CD4-positive, alpha-beta T cell (primary cell): Measurements from ENCODE around the gene ZRANB3. TPM values are rescaled to one million over a fixed set of nuclear protein-coding genes. Genes with fewer than 3 reads are reported as not detected.

ENCODE experiments used
- ATAC-seq: fragments of 200-7000 bp; cut with Tn5 transposase; one replicate; pipeline ENCODE4 v1.10.0; 2022; ENCODE audit warnings: mild to moderate bottlenecking; ENCODE audit not compliant: poor library complexity
- CTCF ChIA-PET: fragments of 350-600 bp; sonication (Branson Sonifier 250); formaldehyde crosslinking; loops from one replicate; lab custom pipeline; 2021; ENCODE audit warnings: antibody characterized with exemption, inconsistent platforms; lab: Charles Lee
- POLR2A ChIA-PET: fragments of 350-600 bp; sonication (Branson Sonifier 250); formaldehyde crosslinking; loops from one replicate; lab custom pipeline; 2021; ENCODE audit warnings: antibody characterized with exemption, inconsistent platforms; lab: Charles Lee
- DNase-seq, 14 experiments: peaks; one replicate each; pipeline ENCODE4 v3.0.0-alpha.2; 2013 to 2020; ENCODE audit warnings: mixed read lengths in 2 of 14
- H3K27ac ChIP-seq, 2 donors: one replicate each; pipeline versions ENCODE4 v1.5.1 to v1.7.0; 2013; ENCODE audit warnings: low read length in 2 of 2, low read depth in 1 of 2, mild to moderate bottlenecking in 1 of 2
- H3K27me3 ChIP-seq, 2 experiments: 1 replicate in 1 of 2; 2 replicates in 1 of 2; pipeline versions ENCODE4 v1.6.1 to v1.7.0; 2013; ENCODE audit warnings: low read length in 2 of 2, control low read depth in 1 of 2, mild to moderate bottlenecking in 1 of 2, moderate library complexity in 1 of 2; ENCODE audit not compliant: insufficient read depth in 2 of 2, control insufficient read depth in 1 of 2
- H3K36me3 ChIP-seq: one replicate; pipeline ENCODE4 v1.6.1; 2013; ENCODE audit warnings: low read length, control low read depth; ENCODE audit not compliant: insufficient read depth
- H3K4me1 ChIP-seq: one replicate; pipeline ENCODE4 v1.6.1; 2013; ENCODE audit warnings: low read length, control low read depth; ENCODE audit not compliant: insufficient read depth
- H3K4me3 ChIP-seq: one replicate; pipeline ENCODE4 v1.5.1; 2013; ENCODE audit warnings: mild to moderate bottlenecking, low read length, moderate library complexity
- H3K9me3 ChIP-seq, 2 experiments: 1 replicate in 1 of 2; 2 replicates in 1 of 2; pipeline versions ENCODE4 v1.6.1 to v1.7.0; 2013; ENCODE audit warnings: low read length in 2 of 2, mild to moderate bottlenecking in 2 of 2, control low read depth in 1 of 2, moderate library complexity in 1 of 2; ENCODE audit not compliant: control insufficient read depth in 1 of 2, insufficient read depth in 1 of 2
- H3K27ac Mint-ChIP-seq: one replicate; pipeline ENCODE4 v1.8.0; 2020; ENCODE audit warnings: mixed read lengths
- H3K27me3 Mint-ChIP-seq: one replicate; pipeline ENCODE4 v1.8.0; 2021; ENCODE audit warnings: mixed read lengths
- H3K36me3 Mint-ChIP-seq: one replicate; pipeline ENCODE4 v1.8.0; 2021; ENCODE audit warnings: low read depth, mixed read lengths
- H3K4me1 Mint-ChIP-seq: one replicate; pipeline ENCODE4 v1.8.0; 2021; ENCODE audit warnings: low read depth, mixed read lengths
- H3K4me3 Mint-ChIP-seq: one replicate; pipeline ENCODE4 v1.8.0; 2020; ENCODE audit warnings: mild to moderate bottlenecking, mixed read lengths
- H3K9me3 Mint-ChIP-seq: one replicate; pipeline ENCODE4 v1.8.0; 2020; ENCODE audit warnings: mixed read lengths
- CTCF ChIP-seq: fragments of 200-600 bp; IDR thresholded peaks from one replicate; pipeline ENCODE4 v1.8.0; 2022; ENCODE audit warnings: antibody characterized with exemption, mild to moderate bottlenecking
- intact Hi-C, 2 experiments: fragments of 100-400 bp; cut with DNase I in 1 of 2; cut with micrococcal nuclease in 1 of 2; formaldehyde crosslinking; loops; one replicate each; pipeline versions ENCODE4 v1.15.1 to v1.9.0; 2023 to 2025; cut with DNase I, micrococcal nuclease
- total RNA-seq, 174 experiments: library from RNA in 2 of 174; stranded (reverse) in 2 of 174; gene quantifications; one replicate each; pipeline ENCODE4 v1.2.3 and lab custom pipeline; 2021 to 2026

Gene ZRANB3
- total RNA-seq, 2 experiments from 2014 or later, result 3.9 to 4.2 TPM

- peaks cover 14% of the 10 kb centered on the region for H3K36me3 Mint-ChIP-seq
- peaks cover 3% of the 10 kb centered on the region for H3K9me3 Mint-ChIP-seq
- H3K4me3 Mint-ChIP-seq, result no peak overlapping the region
- Histone ChIP-seq H3K4me3 (no peak overlapping the region), H3K36me3 (no peaks in the 10 kb centered on the region), H3K4me1 (no peaks in the 10 kb centered on the region), H3K27ac (no peak overlapping the region), H3K9me3 (no peaks in the 10 kb centered on the region), H3K27me3 (no peaks in the 10 kb centered on the region)
- POLR2A ChIA-PET, result no interaction called here
- H3K4me1 Mint-ChIP-seq, result no peaks in the 10 kb centered on the region
- ATAC-seq (no peak), DNase-seq (no peak)
- no peaks in the 10 kb centered on the region for H3K27me3 Mint-ChIP-seq
- intact Hi-C loops, result no loop called here
- CTCF ChIA-PET, result no interaction called here
- no peak overlapping the region for H3K27ac Mint-ChIP-seq
- TF ChIP-seq CTCF, result no peak
Observed at GRCh38 chr2:135257383-135258090, 273.5 kb downstream of the ZRANB3 start.

- ChIA-PET POLR2A (no interaction called here), CTCF (no interaction called here)
- H3K27ac Mint-ChIP-seq, result no peak overlapping the region
- Histone ChIP-seq H3K36me3 (no peaks in the 10 kb centered on the region), H3K9me3 (peaks cover 0 to 2% of the 10 kb centered on the region in 2 experiments), H3K4me3 (no peak overlapping the region), H3K27ac (no peak overlapping the region), H3K27me3 (no peaks in the 10 kb centered on the region), H3K4me1 (no peaks in the 10 kb centered on the region)
- DNase-seq, result no peak
- H3K27me3 Mint-ChIP-seq, result no peaks in the 10 kb centered on the region
- no peak overlapping the region for H3K4me3 Mint-ChIP-seq
- ATAC-seq, result no peak
- TF ChIP-seq CTCF, result no peak
- intact Hi-C loops, result no loop called here
- peaks cover 3% of the 10 kb centered on the region for H3K9me3 Mint-ChIP-seq
- no peaks in the 10 kb centered on the region for H3K4me1 Mint-ChIP-seq
- peaks cover 20% of the 10 kb centered on the region for H3K36me3 Mint-ChIP-seq
Observed at GRCh38 chr2:135256531-135257260, 274.3 kb downstream of the ZRANB3 start.

GRCh38 chr2:135255208-135255607 lies 275.8 kb downstream of the ZRANB3 start:
- Mint-ChIP-seq H3K4me3 (no peak overlapping the region), H3K27ac (no peak overlapping the region), H3K4me1 (no peaks in the 10 kb centered on the region), H3K36me3 (peaks cover 33% of the 10 kb centered on the region), H3K27me3 (no peaks in the 10 kb centered on the region), H3K9me3 (peaks cover 10% of the 10 kb centered on the region)
- H3K27ac ChIP-seq, result no peak overlapping the region
- no peak for ATAC-seq
- ChIA-PET CTCF (no interaction called here), POLR2A (no interaction called here)
- peaks cover 0 to 12% of the 10 kb centered on the region in 2 experiments for H3K9me3 ChIP-seq
- intact Hi-C loops, result no loop called here
- no peak for TF ChIP-seq CTCF
- H3K4me3 ChIP-seq, result no peak overlapping the region
- no peak for DNase-seq
- H3K36me3 ChIP-seq, result no peaks in the 10 kb centered on the region
- no peaks in the 10 kb centered on the region for H3K27me3 ChIP-seq
- no peaks in the 10 kb centered on the region for H3K4me1 ChIP-seq
